Loucy (cell line): Measurements from ENCODE around the gene SEC16B.

Experiments used
- CTCF ChIP-seq: fragments of 200-600 bp; sonication (generic); conservative IDR thresholded peaks from 2 replicates; pipeline ENCODE4 v1.5.1; 2014; ENCODE audit warnings: mild to moderate bottlenecking, antibody characterized with exemption, low read length
- EZH2phosphoT487 ChIP-seq: fragments of 200-600 bp; IDR thresholded peaks from 2 replicates; pipeline ENCODE4 v1.6.1; 2018; ENCODE audit warnings: antibody characterized with exemption, mild to moderate bottlenecking, moderate library complexity, borderline replicate concordance

- TF ChIP-seq CTCF (no peak), EZH2phosphoT487 (no peak)
These were observed 35.6 kb upstream of the SEC16B start for GRCh38 chr1:178005450-178005849.
